CD4-positive, alpha-beta T cell treated with Interleukin-12 subunit alpha and Interleukin-12 subunit beta, for 1 hour (primary cell): Measurements from ENCODE around the gene PIGU.
"Not testable (repeated sequence)": the region's sequence is repeated elsewhere in the genome, so short reads cannot be mapped to it uniquely, and the experiment has no call there.

Experiments used
- DNase-seq: peaks from one replicate; pipeline ENCODE4 v3.0.0-alpha.2; 2020

Gene PIGU

DNA sequence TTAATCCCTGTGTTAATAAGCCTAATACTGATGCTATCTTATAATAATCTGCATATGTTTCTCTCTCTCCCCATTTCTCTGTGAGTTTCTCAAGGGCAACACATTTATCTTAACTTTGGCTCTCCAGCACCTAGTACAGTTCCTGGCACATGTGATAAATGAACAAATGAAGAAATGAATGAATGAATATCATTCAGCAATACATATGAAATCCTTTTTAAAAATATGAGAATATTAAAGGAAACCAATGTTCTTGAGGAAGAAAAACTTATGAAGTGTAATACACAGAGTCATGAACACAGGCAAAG, 55.9 kb downstream of the PIGU start:
- no peak for DNase-seq

GRCh38 chr20:34618676-34619075, 58.2 kb downstream of the PIGU start:
- DNase-seq, result no peak

DNA sequence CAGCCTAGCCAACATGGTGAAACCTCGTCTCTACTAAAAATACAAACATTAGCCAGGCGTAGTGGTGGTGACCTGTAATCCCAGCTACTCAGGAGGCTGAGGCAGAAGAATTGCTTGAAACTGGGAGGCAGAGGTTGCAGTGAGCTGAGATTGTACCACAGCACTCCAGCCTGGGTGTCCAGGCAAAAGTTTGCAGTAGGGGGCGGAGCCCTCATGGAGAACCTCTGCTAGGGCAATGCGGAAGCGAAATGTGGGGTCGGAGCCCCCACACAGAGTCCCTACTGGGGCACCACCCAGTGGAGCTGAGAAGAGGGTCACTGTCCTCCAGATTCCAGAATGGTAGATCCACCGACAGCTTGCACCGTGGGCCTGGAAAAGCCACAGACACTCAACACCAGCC, 60.0 kb downstream of the PIGU start:
- DNase-seq, result not testable (repeated sequence)

- no peak for DNase-seq
Measured at GRCh38 chr20:34615477-34615876, 61.4 kb downstream of the PIGU start.

DNA sequence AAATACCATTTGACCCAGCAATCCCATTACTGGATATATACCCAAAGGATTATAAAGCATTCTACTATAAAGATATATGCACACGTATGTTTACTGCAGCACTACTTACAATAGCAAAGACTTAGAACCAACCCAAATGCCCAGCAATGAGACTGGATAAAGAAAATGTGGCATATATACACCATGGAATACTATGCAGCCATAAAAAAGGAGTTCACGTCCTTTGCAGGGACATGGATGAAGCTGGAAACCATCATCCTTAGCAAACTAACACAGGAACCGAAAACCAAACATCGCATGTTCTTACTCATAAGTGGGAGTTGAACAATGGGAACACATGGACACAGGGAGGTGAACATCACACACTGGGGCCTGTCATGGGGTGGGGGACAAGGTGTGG, 64.9 kb downstream of the PIGU start:
- DNase-seq, result not testable (repeated sequence)

GRCh38 chr20:34607066-34607465, 69.8 kb downstream of the PIGU start:
- DNase-seq, result no peak

DNA sequence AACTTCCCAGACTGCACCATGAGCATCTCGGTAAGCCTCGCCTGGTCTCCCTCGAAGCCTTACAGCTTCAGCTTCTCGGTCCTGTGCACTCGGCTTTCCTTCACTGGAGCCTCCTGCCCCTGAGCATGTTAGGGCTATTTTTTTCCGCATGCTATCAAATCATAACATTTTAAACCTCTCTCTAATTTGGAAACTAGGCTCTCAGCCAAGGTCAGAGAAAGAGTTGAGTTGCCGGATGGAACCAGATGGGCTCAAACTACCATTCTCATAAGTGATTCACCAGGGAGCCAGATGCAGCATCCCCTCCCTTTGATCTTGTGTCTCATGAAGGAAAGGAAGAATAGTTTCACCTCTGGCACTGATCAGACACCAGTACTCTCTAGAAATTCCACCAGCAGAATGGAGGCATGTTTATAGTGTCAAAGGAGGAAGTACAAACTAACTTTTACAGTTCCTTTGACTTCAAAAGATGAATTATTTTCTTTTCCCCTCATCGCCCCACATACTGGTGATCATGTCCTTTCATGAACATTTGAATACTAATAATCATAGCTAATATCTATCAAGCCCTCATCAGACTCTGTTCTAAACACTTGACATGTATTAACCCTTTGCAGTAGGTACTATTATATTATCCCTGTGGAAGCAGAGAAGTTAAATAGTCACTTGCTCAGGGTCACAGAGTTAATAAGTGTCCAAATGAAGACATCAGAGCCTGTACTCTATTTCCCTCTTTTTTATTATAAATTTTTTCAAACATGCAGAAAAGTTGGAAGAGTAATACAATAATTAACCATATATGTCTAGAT, 71.7 kb downstream of the PIGU start:
- no peak for DNase-seq

- DNase-seq, result no peak
Measured at GRCh38 chr20:34600892-34601653, 75.8 kb downstream of the PIGU start.

DNA sequence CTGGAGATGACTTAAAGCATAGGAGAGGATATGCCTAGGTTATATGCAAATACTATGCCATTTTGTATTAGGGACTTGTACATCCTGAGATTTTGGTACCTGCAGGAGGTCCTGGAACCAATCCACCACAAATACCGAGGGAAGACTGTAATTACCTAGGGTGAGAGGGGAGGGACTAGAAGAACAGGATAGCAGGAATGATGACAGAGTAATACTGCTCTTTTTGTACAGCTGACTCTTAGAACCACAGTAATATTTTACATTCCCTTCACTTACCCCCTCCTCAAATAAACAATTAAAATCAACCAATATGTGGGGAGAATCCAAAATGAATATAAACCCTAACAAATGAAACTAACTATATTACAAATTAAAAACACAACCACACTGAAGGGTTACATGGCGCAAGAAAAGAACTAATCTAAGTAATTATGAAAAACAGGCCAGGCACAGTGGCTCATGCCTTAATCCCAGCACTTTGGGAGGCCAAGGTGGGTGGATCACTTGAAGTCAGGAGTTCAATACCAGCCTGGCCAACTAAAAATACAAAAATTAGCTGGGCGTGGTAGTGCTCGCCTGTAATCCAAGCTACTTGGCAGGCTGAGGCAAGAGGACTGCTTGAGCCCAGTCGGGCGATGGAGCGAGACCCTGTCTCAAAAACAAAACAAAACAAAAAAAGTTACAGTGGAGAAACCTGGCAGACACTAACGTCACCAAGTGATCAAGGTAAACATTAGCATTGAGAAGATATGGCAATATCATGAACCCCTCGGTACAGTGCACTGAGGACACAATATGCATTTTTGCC, 81.3 kb downstream of the PIGU start:
- DNase-seq, result no peak

DNA sequence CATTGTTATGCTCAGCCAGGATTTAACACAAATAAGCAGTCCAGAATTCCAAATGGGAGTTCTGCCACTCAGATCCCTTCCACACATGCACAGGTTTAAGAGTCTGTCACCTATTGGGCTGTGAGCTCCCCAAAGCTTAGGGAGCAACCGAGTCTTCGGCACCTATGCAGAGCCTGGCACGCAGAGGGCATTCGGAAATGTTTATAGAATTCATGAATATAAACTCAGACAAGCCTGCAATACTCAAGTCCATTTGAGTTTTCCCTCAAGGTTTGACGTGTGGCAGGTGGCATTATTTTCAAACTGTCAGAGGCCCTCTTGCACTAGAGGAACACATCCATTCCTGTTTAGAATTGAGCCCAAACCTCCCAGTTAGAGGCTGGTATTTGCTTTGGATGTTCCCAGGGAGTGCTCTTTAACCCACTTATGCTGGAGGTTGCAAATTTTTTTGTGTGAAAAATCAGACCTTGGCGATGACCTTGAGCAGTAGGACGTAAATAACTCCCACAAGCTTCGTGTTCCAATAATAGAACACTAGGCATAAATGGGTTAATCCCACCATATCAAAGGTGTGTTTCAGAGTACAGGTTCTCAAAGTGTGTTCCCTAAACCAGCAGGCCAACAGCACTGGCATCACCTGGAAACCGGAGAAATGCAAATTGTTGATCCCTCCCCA, 90.3 kb downstream of the PIGU start:
- no peak for DNase-seq

- no peak for DNase-seq
Measured at GRCh38 chr20:34585019-34585418, 91.9 kb downstream of the PIGU start.

DNA sequence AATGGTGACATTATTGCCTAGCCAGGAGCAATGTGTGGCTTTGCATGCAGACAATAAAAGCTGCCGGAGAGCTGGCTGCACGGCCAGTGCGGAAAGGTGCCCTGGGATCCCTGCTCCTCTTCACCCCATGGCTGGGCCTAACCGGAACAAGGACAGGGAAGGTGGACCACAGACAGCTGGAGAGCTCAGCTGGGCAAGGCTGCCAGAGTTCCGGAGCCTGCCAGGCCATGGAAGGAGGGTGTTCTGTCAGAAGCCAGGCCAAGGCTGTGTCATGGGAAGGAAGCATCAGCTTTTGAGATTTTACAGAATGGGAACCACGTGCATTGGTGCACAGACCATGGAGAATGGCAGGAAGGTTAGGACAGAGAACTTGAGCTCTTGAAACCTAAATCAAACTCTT, 93.3 kb downstream of the PIGU start:
- no peak for DNase-seq

DNA sequence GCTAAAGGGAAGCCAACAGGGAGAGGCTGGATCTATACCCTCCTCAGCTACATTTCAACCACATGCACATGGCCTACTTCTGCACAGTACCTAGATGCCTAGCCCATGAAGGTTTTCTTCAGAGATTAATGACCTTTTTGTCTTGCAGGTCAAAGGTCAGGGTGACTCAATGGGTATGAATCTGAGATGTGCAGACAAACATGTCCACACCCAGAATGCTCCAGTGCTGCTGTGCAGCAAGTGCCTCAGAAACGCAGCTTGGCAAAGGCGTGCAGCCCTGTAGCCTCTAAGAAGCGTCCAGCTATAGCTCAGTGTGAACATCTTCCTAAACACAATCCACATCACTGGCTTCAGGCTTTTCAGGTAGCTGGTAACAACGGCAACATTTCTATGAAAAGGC, 94.0 kb downstream of the PIGU start:
- no peak for DNase-seq

DNA sequence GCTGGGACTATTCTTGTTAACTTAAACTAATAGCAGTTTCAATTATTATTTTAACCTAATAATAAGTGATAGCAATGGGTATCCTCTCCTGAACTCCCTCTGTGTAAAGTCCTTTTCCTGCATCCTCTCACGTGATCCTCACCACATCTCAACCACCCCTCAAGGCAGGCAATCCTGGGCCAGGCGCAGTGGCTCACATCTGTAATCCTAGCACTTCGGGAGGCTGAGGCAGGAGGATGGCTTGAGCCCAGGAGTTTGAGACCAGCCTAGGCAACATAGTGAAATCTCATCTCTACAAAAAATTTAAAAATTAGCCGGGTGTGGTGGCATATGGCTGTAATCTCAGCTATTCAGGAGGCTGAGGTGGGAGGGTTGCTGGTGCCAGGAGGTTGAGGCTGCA, 94.7 kb downstream of the PIGU start:
- DNase-seq, result no peak

DNA sequence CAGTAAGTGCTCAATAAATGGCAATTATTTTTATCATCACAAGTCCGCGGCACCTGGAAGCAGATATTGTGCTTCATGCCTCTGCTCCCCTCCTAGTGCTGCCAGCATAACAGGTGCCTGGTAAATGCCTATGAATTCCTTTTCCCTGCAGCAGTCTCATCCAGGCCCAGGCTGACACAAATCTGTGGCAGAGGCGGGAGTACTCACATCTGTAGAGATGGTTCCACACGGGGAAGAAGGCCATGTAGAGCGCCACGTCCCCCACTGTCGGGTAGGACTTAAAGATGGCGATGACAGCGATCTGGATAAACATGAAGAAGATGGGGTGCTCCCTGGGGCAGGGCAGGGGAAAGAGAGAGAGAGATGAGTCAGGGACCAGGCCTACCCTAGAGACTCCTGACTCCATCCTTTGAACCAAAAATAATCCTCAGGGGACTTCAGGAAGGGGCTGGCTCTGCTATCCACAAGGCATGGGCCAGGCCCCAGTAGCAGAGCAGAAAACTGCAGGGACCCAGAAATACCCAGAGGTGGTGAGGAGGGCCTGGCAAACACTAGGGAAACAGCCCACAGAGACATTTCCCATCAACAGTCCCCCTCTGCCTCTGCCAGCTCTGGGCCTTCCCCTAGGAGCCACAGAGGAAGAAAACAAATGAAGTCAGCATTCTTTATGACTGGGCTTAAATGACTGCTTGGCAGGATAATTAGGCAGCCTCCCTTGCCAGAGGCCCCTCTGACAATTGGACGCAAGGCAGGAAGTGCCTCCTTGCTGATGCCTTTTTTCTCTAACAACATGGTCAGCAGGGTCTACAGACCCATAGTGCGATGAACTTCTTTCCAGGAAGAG, 95.3 kb downstream of the PIGU start:
- no peak for DNase-seq

- peak; percentile 27 for DNase-seq
Measured at GRCh38 chr20:34579979-34580940, 96.6 kb downstream of the PIGU start.

GRCh38 chr20:34579191-34579978, 97.5 kb downstream of the PIGU start:
- DNase-seq, result no peak

DNA sequence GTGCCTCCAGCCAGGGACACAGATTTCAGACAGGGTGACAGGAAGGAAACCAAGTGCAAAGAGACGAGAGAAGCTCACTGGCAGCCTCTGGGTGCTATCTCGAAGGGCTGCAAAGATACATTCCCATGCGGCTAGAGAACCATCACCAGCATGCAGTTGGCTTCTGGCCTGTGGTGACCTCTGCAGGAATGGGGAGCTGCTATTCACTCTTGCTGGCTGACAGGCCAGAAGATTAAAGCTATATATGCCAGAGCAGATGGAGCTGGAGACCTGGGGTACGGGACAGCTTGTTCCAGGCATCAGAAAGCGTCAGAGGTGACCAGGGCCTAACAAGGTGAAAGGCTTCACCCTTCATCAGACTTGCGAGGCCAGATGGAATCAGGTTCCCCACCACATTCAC, 98.4 kb downstream of the PIGU start:
- no peak for DNase-seq

DNA sequence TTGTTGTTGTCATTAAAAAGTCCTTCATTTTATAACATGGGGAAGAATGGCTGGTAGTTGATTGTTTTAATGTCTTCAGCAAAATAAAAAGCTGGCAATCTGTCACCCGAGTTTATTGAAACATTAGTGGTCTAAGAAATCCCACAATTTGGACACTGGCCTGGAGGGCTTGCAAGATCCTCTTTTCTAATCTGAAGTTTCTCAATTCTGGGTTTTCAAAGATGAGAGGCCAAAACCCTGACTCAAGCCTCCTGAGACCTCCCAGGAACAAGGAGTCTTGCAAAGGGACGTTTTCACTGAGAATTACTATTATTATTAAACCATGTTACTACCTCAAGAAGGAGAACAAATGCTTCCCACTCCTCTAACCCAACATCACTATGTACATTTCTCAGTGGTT, 98.9 kb downstream of the PIGU start:
- DNase-seq, result no peak

DNA sequence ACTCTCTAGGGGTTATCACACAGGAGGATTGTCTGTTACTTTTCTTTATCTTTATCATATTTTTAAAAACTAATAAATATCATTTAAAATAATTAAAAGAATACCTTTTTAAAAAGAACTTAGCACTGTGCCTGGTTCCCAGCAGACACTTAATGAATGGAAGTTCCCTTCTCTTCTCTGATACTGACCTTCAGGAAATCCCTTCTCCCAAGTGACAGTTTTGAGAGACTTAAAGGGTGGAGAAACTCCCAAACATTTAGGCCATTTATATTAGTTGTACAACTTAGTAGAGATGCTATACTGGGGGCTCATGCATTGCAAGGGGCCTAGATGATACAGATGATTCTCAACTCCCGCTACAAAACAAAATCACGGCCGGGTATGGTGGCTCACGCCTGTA, 99.8 kb downstream of the PIGU start:
- no peak for DNase-seq
